Endothelial cell of umbilical vein (primary cell): ENCODE measurements around the gene PPM1D. TPM values are rescaled to one million over a fixed set of nuclear protein-coding genes. Genes with fewer than 3 reads are reported as not detected.

Experiments
- BruUV-seq: library from RNA; stranded (reverse); fragments of 400-500 nt; replicated peaks from 2 replicates; lab custom pipeline; 2021; lab: Mats Ljungman, UMichigan
- CTCF ChIA-PET: fragments of 300-600, 350-600 bp; sonication (Branson Sonifier 250); formaldehyde crosslinking; loops from one replicate; lab custom pipeline; 2021; ENCODE audit warnings: antibody characterized with exemption, inconsistent platforms; lab: Charles Lee
- POLR2A ChIA-PET: fragments of 300-600, 350-600 bp; sonication (Branson Sonifier 250); formaldehyde crosslinking; loops from one replicate; lab custom pipeline; 2021; ENCODE audit warnings: antibody characterized with exemption, inconsistent platforms; lab: Charles Lee
- DNase-seq: peaks from one replicate; pipeline ENCODE4 v3.0.0-alpha.2; 2011; ENCODE audit warnings: low read depth, low spot score
- FAIRE-seq: peaks from 2 replicates; lab custom pipeline; 2011; peaks lifted over from hg19 to GRCh38; lab: Jason Lieb, UNC
- H2AFZ ChIP-seq: 2 replicates; pipeline ENCODE4 v1.6.0; 2012; ENCODE audit warnings: low read depth, low read length, control low read depth, inconsistent platforms
- H3K27ac ChIP-seq: 2 replicates; pipeline ENCODE4 v1.5.1; 2011; ENCODE audit warnings: low read depth, mild to moderate bottlenecking, control low read depth, low read length, moderate library complexity; ENCODE audit not compliant: insufficient read depth
- H3K27me3 ChIP-seq, 2 experiments: 2 replicates each; pipeline versions ENCODE4 v1.6.0 to v1.6.1; 2011; ENCODE audit warnings: low read length in 2 of 2, mixed read lengths in 1 of 2; ENCODE audit not compliant: control insufficient read depth in 2 of 2, insufficient read depth in 2 of 2
- H3K36me3 ChIP-seq, 2 experiments: 2 replicates in 1 of 2; 3 replicates in 1 of 2; pipeline ENCODE4 v1.5.1; 2011; ENCODE audit warnings: low read length in 2 of 2, mild to moderate bottlenecking in 1 of 2, moderate library complexity in 1 of 2; ENCODE audit not compliant: control insufficient read depth in 2 of 2, insufficient read depth in 2 of 2; ENCODE audit errors: extremely low read depth in 1 of 2
- H3K4me1 ChIP-seq: 3 replicates; pipeline ENCODE4 v1.5.1; 2011; ENCODE audit warnings: mild to moderate bottlenecking, low read length; ENCODE audit not compliant: control insufficient read depth, insufficient read depth; ENCODE audit errors: extremely low read depth
- H3K4me2 ChIP-seq: 2 replicates; pipeline ENCODE4 v1.6.1; 2011; ENCODE audit warnings: low read length, control low read depth, mixed read lengths; ENCODE audit not compliant: insufficient read depth
- H3K4me3 ChIP-seq, 3 experiments: fragments of 200-600 bp in 1 of 3; sonication (generic), shearing (Covaris generic) in 1 of 3; replicated peaks in 1 of 3; 2 replicates each; pipeline ENCODE4 v1.5.1; 2011 to 2016; ENCODE audit warnings: control low read depth in 3 of 3, low read length in 3 of 3, mild to moderate bottlenecking in 2 of 3, inconsistent platforms in 1 of 3, low read depth in 1 of 3, moderate library complexity in 1 of 3; ENCODE audit not compliant: insufficient read depth in 1 of 3
- H3K79me2 ChIP-seq: 2 replicates; pipeline ENCODE4 v1.6.0; 2012; ENCODE audit warnings: low read length, inconsistent platforms; ENCODE audit not compliant: control insufficient read depth, insufficient read depth
- H3K9ac ChIP-seq: replicated peaks from 2 replicates; pipeline ENCODE3; 2011; ENCODE audit warnings: low read length, control low read depth; ENCODE audit not compliant: insufficient read depth; ENCODE audit errors: extremely low read depth
- H3K9me1 ChIP-seq: replicated peaks from 3 replicates; pipeline ENCODE4 v1.6.0; 2011; ENCODE audit warnings: mild to moderate bottlenecking, low read length; ENCODE audit not compliant: control insufficient read depth, insufficient read depth; ENCODE audit errors: extremely low read depth
- H3K9me3 ChIP-seq: replicated peaks from 2 replicates; pipeline ENCODE4 v1.5.1; 2012; ENCODE audit warnings: low read length, inconsistent platforms; ENCODE audit not compliant: control insufficient read depth, insufficient read depth
- H4K20me1 ChIP-seq: replicated peaks from 2 replicates; pipeline ENCODE3; 2011; ENCODE audit warnings: mild to moderate bottlenecking, low read length; ENCODE audit not compliant: control insufficient read depth, insufficient read depth; ENCODE audit errors: extremely low read depth
- EZH2 ChIP-seq: IDR thresholded peaks from 2 replicates; pipeline ENCODE4 v1.6.1; 2012; ENCODE audit warnings: borderline replicate concordance, low read depth, mild to moderate bottlenecking, moderate library complexity, low read length, inconsistent platforms; ENCODE audit not compliant: severe bottlenecking
- FOS ChIP-seq: IDR thresholded peaks from 2 replicates; pipeline ENCODE4 v1.6.1; 2011; ENCODE audit warnings: mild to moderate bottlenecking, low read length, moderate library complexity, borderline replicate concordance; ENCODE audit not compliant: insufficient read depth
- GATA2 ChIP-seq: IDR thresholded peaks from 2 replicates; pipeline ENCODE4 v1.7.0; 2011; ENCODE audit warnings: low read depth, mild to moderate bottlenecking, moderate library complexity, mixed read lengths, low read length; ENCODE audit not compliant: insufficient read length, insufficient read depth
- JUN ChIP-seq: IDR thresholded peaks from 2 replicates; pipeline ENCODE4 v1.6.1; 2011; ENCODE audit warnings: borderline replicate concordance, low read depth; ENCODE audit not compliant: insufficient read length, insufficient read depth
- MYC ChIP-seq: IDR thresholded peaks from one replicate; pipeline ENCODE4 v1.6.1; 2011; ENCODE audit warnings: mild to moderate bottlenecking, low read depth, low read length
- POLR2A ChIP-seq: IDR thresholded peaks from 2 replicates; pipeline ENCODE4 v1.6.1; 2012; ENCODE audit warnings: low read depth, mild to moderate bottlenecking, control low read depth, low read length
- POLR2AphosphoS5 ChIP-seq: IDR thresholded peaks from 2 replicates; pipeline ENCODE4 v1.6.1; 2012; ENCODE audit warnings: low read depth, mild to moderate bottlenecking, control low read depth, low read length, moderate library complexity; ENCODE audit not compliant: insufficient read depth
- dilution Hi-C: fragments of 300-500 bp; cut with MboI; formaldehyde crosslinking; loops from one replicate; pipeline ENCODE4 v1.15.0; 2019; ENCODE audit warnings: low sequenced_read_pairs; ENCODE audit not compliant: extremely low pct_ligation_motif_present
- intact Hi-C: fragments of 100-400 bp; cut with micrococcal nuclease; formaldehyde crosslinking; loops from one replicate; pipeline ENCODE4 v1.10.0; 2022
- polyA plus RNA-seq, 4 experiments: library from polyadenylated mRNA; depleted of rRNA in 3 of 4; stranded (reverse) in 3 of 4; unstranded in 1 of 4; fragments of >200 nt; gene quantifications; 2 replicates each; pipeline versions ENCODE4 v1.2.1 to v1.2.3, GENCODE V29; 2011 to 2012; ENCODE audit warnings: missing spikeins in 1 of 4
- total RNA-seq: library from RNA; stranded (reverse); gene quantifications from 2 replicates; pipeline ENCODE4 v1.2.3, GENCODE V29; 2021
- TF ChIP-seq, protein P1 (sequence below): IDR thresholded peaks from 2 replicates; pipeline ENCODE4 v1.6.1; 2011; ENCODE audit not compliant: insufficient read depth, insufficient read length
- TF ChIP-seq, protein P2 (sequence below), 2 donors: IDR thresholded peaks; 1 replicate in 1 of 2; 2 replicates in 1 of 2; pipeline ENCODE4 v1.5.1; 2011; ENCODE audit warnings: low read length in 2 of 2, mild to moderate bottlenecking in 2 of 2, moderate library complexity in 2 of 2, control low read depth in 1 of 2, inconsistent platforms in 1 of 2, low read depth in 1 of 2; ENCODE audit not compliant: insufficient read depth in 1 of 2; ENCODE audit errors: extremely low read depth in 1 of 2

Gene PPM1D
- total and polyA plus RNA-seq, 2 donors (not counting 3 experiments of a cell fraction or from before 2014, with no cell fraction given), result 7.9 to 19.0 TPM

DNA sequence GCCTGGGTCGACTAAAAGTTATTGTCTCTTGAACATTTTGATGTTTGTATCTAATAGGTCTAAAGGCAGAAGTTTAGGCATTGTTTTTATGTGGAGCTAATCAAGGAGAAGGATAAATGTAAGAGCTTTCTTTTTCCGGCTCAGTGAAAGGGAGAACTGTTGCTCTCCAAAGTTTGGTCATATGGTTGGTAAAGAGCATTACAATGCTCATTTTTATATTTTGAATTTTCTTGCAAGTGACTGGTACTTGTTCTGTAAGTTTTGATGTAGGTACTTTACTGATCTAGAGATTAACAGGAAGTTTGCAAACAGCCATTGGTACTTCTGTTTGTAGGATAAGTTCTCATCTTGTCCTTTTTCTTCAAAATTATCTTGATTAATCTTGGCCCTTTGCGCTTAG, 46.7 kb downstream of the PPM1D start:
- ChIA-PET POLR2A (no interaction called here), CTCF (no interaction called here)
- Histone ChIP-seq H3K4me2 (no peak overlapping the region), H4K20me1 (peaks cover 2% of the 10 kb centered on the region), H3K9ac (no peak overlapping the region), H3K27me3 (no peaks in the 10 kb centered on the region), H3K9me1 (no peaks in the 10 kb centered on the region), H3K9me3 (no peaks in the 10 kb centered on the region), H3K79me2 (peaks cover 31% of the 10 kb centered on the region), H3K27ac (no peak overlapping the region), H3K4me1 (peaks cover 3% of the 10 kb centered on the region), H3K36me3 (peaks cover 3 to 5% of the 10 kb centered on the region in 2 experiments), H3K4me3 (no peak overlapping the region), H2AFZ (no peak overlapping the region)
- dilution Hi-C loops, result no loop called here
- no TSS peak for BruUV-seq
- TF ChIP-seq JUN, result no peak
- TF ChIP-seq POLR2A, result no peak
- TF ChIP-seq MYC, result no peak
- no peak for TF ChIP-seq GATA2
- no peak for TF ChIP-seq FOS
- TF ChIP-seq EZH2, result no peak
- no peak for TF ChIP-seq POLR2AphosphoS5
- TF ChIP-seq, protein P1, sequence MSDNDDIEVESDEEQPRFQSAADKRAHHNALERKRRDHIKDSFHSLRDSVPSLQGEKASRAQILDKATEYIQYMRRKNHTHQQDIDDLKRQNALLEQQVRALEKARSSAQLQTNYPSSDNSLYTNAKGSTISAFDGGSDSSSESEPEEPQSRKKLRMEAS, result no peak
- TF ChIP-seq, protein P2, sequence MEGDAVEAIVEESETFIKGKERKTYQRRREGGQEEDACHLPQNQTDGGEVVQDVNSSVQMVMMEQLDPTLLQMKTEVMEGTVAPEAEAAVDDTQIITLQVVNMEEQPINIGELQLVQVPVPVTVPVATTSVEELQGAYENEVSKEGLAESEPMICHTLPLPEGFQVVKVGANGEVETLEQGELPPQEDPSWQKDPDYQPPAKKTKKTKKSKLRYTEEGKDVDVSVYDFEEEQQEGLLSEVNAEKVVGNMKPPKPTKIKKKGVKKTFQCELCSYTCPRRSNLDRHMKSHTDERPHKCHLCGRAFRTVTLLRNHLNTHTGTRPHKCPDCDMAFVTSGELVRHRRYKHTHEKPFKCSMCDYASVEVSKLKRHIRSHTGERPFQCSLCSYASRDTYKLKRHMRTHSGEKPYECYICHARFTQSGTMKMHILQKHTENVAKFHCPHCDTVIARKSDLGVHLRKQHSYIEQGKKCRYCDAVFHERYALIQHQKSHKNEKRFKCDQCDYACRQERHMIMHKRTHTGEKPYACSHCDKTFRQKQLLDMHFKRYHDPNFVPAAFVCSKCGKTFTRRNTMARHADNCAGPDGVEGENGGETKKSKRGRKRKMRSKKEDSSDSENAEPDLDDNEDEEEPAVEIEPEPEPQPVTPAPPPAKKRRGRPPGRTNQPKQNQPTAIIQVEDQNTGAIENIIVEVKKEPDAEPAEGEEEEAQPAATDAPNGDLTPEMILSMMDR (IDR thresholded peaks at IDR 0.05; ENCODE audit: extremely low read depth in 1 of 2, insufficient read depth in 1 of 2, low read depth in 1 of 2, low read length in 2 of 2), result no peak
- intact Hi-C loops, result no loop called here
- FAIRE-seq (no peak), DNase-seq (no peak)
